ENCODE data around the gene STAT6.

Gene STAT6

DNA sequence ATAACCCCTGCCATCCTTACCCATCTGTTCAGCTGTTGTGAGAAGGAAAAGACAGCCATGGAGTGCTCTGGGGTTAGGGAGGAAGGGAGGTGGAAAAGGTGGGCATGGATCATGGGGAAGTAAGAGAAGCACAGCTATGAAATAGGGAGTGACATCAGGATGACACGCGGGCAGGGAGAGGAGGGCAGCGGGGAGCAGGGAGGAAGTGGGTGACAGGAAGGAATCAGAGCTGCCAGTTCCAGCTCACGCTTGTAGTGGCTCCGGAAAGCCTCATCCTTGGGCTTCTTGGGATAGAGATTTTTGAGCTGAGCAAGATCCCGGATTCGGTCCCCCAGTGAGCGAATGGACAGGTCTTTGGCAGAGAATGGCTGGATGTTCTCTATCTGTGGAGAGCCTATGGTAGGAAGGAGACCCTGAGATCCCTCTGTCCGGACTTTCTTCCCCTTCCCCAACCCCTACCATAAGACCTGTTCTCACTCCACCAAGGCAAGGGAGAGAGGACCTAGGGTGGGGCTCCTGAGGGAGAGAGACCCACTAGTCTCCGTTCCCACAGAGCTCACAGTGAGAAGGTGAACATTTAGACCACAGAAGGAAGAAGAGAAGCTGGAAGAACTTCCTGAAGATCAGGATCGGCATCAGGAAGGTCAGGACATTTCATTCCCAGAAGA lies 12.0 kb downstream of the STAT6 start:
- Histone ChIP-seq H3K36me3 (ENCODE audit: control insufficient read depth in 2 of 2, insufficient read depth in 1 of 2, low read length in 2 of 2) (peaks cover 0 to 35% of the 10 kb centered on the region in 2 experiments; a peak in 1 of 3 replicates), H3K4me3 (ENCODE audit: low read depth, low read length) (no peak overlapping the region), H3K9me3 (ENCODE audit: control insufficient read depth, insufficient read depth, low read depth, low read length) (no peaks in the 10 kb centered on the region), H3K27ac (ENCODE audit: extremely low read depth, low read depth, low read length) (no peak overlapping the region), H3K4me1 (ENCODE audit: control insufficient read depth, insufficient read depth, low read length) (no peaks in the 10 kb centered on the region)
- POLR2A ChIA-PET, result interaction anchor here (1.0 to 2.6 kb wide), 3 partner anchors 12 to 20 kb away, joined by 3 to 11 read pairs (median 8); partner anchors contain the start of genes NEMP1 and STAT6
- CTCF ChIA-PET, result interaction anchor here (0.6 to 6.0 kb wide), 7 partner anchors 13 to 92 kb away, joined by 3 to 43 read pairs (median 5); partner anchors contain the start of genes NEMP1 and STAT6
- TF ChIP-seq SCRT1 (tag by site-specific recombination; IDR thresholded peaks at IDR 0.05; ENCODE audit: borderline replicate concordance), result no peak
- TF ChIP-seq ZFP37 (tag by site-specific recombination; IDR thresholded peaks at IDR 0.05), result no peak
- TF ChIP-seq ZNF514 (tag by site-specific recombination; IDR thresholded peaks at IDR 0.05), result no peak
- TF ChIP-seq, protein P1, sequence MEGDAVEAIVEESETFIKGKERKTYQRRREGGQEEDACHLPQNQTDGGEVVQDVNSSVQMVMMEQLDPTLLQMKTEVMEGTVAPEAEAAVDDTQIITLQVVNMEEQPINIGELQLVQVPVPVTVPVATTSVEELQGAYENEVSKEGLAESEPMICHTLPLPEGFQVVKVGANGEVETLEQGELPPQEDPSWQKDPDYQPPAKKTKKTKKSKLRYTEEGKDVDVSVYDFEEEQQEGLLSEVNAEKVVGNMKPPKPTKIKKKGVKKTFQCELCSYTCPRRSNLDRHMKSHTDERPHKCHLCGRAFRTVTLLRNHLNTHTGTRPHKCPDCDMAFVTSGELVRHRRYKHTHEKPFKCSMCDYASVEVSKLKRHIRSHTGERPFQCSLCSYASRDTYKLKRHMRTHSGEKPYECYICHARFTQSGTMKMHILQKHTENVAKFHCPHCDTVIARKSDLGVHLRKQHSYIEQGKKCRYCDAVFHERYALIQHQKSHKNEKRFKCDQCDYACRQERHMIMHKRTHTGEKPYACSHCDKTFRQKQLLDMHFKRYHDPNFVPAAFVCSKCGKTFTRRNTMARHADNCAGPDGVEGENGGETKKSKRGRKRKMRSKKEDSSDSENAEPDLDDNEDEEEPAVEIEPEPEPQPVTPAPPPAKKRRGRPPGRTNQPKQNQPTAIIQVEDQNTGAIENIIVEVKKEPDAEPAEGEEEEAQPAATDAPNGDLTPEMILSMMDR (tag by site-specific recombination; IDR thresholded peaks at IDR 0.05), result no peak
- no peak for TF ChIP-seq ZNF2 (tag by site-specific recombination; IDR thresholded peaks at IDR 0.05)
- TF ChIP-seq EGR2 (tag by site-specific recombination; IDR thresholded peaks at IDR 0.05; ENCODE audit: low read depth), result no peak
- TF ChIP-seq ZNF510 (tag by site-specific recombination; IDR thresholded peaks at IDR 0.05; ENCODE audit: insufficient replicate concordance), result no peak
- no peak for TF ChIP-seq ZSCAN16 (tag by site-specific recombination; IDR thresholded peaks at IDR 0.05)
- TF ChIP-seq ZBTB8A (tag by site-specific recombination; IDR thresholded peaks at IDR 0.05), result no peak
- TF ChIP-seq GLIS2 (tag by site-specific recombination; IDR thresholded peaks at IDR 0.05), result no peak
- no peak for TF ChIP-seq HOXA7 (CRISPR knock-in tag; IDR thresholded peaks at IDR 0.05; ENCODE audit: borderline replicate concordance)
- no peak for TF ChIP-seq ZNF776 (tag by site-specific recombination; IDR thresholded peaks at IDR 0.05; ENCODE audit: borderline replicate concordance)
- TF ChIP-seq ZNF121 (tag by site-specific recombination; IDR thresholded peaks at IDR 0.05), result no peak
- TF ChIP-seq ZNF791 (tag by site-specific recombination; IDR thresholded peaks at IDR 0.05), result no peak
- TF ChIP-seq ZNF792 (tag by site-specific recombination; IDR thresholded peaks at IDR 0.05), result no peak
- no peak for TF ChIP-seq ZNF391 (tag by site-specific recombination; IDR thresholded peaks at IDR 0.05; ENCODE audit: borderline replicate concordance, low read depth)
- no peak for TF ChIP-seq ZNF433 (tag by site-specific recombination; IDR thresholded peaks at IDR 0.05; ENCODE audit: low read depth)
- TF ChIP-seq, protein P2, sequence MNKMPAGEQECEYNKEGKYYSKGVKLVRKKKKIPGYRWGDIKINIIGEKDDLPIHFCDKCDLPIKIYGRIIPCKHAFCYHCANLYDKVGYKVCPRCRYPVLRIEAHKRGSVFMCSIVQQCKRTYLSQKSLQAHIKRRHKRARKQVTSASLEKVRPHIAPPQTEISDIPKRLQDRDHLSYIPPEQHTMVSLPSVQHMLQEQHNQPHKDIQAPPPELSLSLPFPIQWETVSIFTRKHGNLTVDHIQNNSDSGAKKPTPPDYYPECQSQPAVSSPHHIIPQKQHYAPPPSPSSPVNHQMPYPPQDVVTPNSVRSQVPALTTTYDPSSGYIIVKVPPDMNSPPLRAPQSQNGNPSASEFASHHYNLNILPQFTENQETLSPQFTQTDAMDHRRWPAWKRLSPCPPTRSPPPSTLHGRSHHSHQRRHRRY (tag by site-specific recombination; IDR thresholded peaks at IDR 0.05), result no peak
- TF ChIP-seq ZNF274 (IDR thresholded peaks at IDR 0.05; ENCODE audit: low read length), result no peak
- TF ChIP-seq ZNF274 (tag by site-specific recombination; IDR thresholded peaks at IDR 0.05; ENCODE audit: borderline replicate concordance), result no peak

DNA sequence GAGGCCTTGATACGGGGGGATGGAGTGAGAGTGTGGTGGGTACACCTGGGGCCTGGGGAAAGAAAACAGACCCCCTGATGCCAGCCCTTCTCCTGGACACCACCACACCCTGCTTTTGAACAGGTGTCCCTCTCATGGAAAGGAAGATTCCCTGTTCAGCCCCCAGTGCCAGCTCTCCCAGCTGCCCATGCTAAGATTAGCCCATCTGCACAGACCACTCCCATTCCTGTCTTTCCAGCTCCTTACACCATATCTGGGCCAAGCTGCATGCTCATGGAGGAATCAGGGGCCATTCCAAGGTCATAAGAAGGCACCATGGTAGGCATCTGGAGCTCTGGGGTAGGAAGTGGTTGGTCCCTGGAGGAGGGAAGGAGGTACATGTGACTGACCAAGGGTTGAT lies 12.6 kb downstream of the STAT6 start:
- no peak overlapping the region for H3K27ac ChIP-seq (ENCODE audit: extremely low read depth, low read depth, low read length)
- no peak overlapping the region for H3K4me3 ChIP-seq (ENCODE audit: low read depth, low read length)
- no peaks in the 10 kb centered on the region for H3K4me1 ChIP-seq (ENCODE audit: control insufficient read depth, insufficient read depth, low read length)
- CTCF ChIA-PET, result interaction anchor here (0.6 to 6.0 kb wide), 9 partner anchors 13 to 1276 kb away, joined by 3 to 43 read pairs (median 3); partner anchors contain the start of genes NEMP1, STAT6 and ZBTB39
- no peaks in the 10 kb centered on the region for H3K9me3 ChIP-seq (ENCODE audit: control insufficient read depth, insufficient read depth, low read depth, low read length)
- POLR2A ChIA-PET, result interaction anchor here (1.1 to 2.6 kb wide), 3 partner anchors 9 to 20 kb away, joined by 3 to 11 read pairs (median 8); partner anchors contain the start of genes NAB2, NEMP1 and STAT6
- no peak for TF ChIP-seq ZNF138 (tag by site-specific recombination; IDR thresholded peaks at IDR 0.05; ENCODE audit: borderline replicate concordance)
- H3K36me3 ChIP-seq (ENCODE audit: control insufficient read depth in 2 of 2, insufficient read depth in 1 of 2, low read length in 2 of 2), result peaks cover 0 to 37% of the 10 kb centered on the region in 2 experiments; a peak in 1 of 3 replicates
